Peyer's patch (tissue), 4 donors: ENCODE data around the gene LITAFD.

Experiments
- POLR2A ChIP-seq, 2 donors: fragments of 450-650 bp; IDR thresholded peaks; one replicate each; pipeline ENCODE4 v1.5.1; 2017; ENCODE audit warnings: antibody characterized with exemption in 2 of 2, mild to moderate bottlenecking in 2 of 2, moderate library complexity in 2 of 2
- TF ChIP-seq, protein P1 (sequence below), 6 experiments: fragments of 450-650 bp in 4 of 6; fragments of 200-600 bp in 2 of 6; sonication (generic) in 1 of 6; IDR thresholded peaks; one replicate each; pipeline ENCODE4 v1.5.1; 2017 to 2019; ENCODE audit warnings: antibody characterized with exemption in 6 of 6, mild to moderate bottlenecking in 3 of 6, moderate library complexity in 1 of 6

DNA sequence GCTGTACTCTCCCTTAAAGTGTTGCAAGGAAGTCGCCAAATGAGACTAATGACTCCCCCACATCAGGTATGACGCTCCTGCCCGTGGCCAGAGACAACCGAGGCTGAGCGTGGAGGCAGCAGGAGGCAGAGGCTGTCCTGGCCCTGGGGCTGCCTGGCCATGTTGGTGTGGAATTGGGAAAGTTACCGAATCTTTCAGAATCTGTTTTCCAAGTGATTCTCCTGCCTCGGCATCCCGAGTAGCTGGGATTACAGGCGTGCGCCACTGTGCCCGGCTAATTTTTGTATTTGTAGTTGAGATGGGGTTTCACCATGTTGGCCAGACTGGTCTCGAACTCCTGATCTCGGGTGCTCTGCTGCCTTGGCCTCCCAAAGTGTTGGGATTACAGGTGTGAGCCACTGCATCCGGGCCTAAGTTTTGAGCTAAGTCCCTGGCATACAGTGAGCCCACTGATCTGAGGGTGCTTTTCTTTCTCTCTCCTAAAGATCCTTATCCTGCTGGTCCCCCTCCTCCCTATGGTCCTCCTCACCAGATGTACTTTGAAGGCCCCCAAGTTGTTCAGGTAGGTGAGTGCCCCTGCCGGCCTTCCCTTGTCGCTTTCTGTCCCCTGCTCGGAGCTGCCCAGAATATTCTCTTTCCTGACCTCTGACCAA, 700 bp downstream of the LITAFD start:
- TF ChIP-seq, protein P1, sequence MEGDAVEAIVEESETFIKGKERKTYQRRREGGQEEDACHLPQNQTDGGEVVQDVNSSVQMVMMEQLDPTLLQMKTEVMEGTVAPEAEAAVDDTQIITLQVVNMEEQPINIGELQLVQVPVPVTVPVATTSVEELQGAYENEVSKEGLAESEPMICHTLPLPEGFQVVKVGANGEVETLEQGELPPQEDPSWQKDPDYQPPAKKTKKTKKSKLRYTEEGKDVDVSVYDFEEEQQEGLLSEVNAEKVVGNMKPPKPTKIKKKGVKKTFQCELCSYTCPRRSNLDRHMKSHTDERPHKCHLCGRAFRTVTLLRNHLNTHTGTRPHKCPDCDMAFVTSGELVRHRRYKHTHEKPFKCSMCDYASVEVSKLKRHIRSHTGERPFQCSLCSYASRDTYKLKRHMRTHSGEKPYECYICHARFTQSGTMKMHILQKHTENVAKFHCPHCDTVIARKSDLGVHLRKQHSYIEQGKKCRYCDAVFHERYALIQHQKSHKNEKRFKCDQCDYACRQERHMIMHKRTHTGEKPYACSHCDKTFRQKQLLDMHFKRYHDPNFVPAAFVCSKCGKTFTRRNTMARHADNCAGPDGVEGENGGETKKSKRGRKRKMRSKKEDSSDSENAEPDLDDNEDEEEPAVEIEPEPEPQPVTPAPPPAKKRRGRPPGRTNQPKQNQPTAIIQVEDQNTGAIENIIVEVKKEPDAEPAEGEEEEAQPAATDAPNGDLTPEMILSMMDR (IDR thresholded peaks at IDR 0.05) = no peak
- no peak for TF ChIP-seq POLR2A (IDR thresholded peaks at IDR 0.05)
